GM18511 (cell line): ENCODE measurements around the gene SMCHD1.
"Not testable (repeated sequence)": the region's sequence is repeated elsewhere in the genome, so short reads cannot be mapped to it uniquely, and the experiment has no call there.

Source experiments
- ATAC-seq: cut with Tn5 transposase; IDR thresholded peaks from one replicate; pipeline ENCODE4 v1.9.1; 2021; ENCODE audit warnings: mild to moderate bottlenecking, moderate library complexity; ENCODE audit not compliant: unreplicated experiment

Gene SMCHD1

GRCh38 chr18:2809666-2810183, 154.2 kb downstream of the SMCHD1 start:
- ATAC-seq: not testable (repeated sequence)

GRCh38 chr18:2811416-2811815, 155.9 kb downstream of the SMCHD1 start:
- ATAC-seq: no peak

- ATAC-seq: no peak
These were observed 159.4 kb downstream of the SMCHD1 start for GRCh38 chr18:2814928-2815327.

- no peak for ATAC-seq
These were observed 162.8 kb downstream of the SMCHD1 start for GRCh38 chr18:2818281-2818680.

- no peak for ATAC-seq
These were observed 166.2 kb downstream of the SMCHD1 start for GRCh38 chr18:2821695-2822094.

- no peak for ATAC-seq
These were observed 166.8 kb downstream of the SMCHD1 start for GRCh38 chr18:2822213-2822921.

GRCh38 chr18:2823202-2823601, 167.7 kb downstream of the SMCHD1 start:
- no peak for ATAC-seq

- no peak for ATAC-seq
These were observed 168.4 kb downstream of the SMCHD1 start for GRCh38 chr18:2823966-2824365.

- ATAC-seq: no peak
These were observed 169.3 kb downstream of the SMCHD1 start for GRCh38 chr18:2824865-2825264.

- ATAC-seq: no peak
These were observed 170.2 kb downstream of the SMCHD1 start for GRCh38 chr18:2825613-2826175.

- no peak for ATAC-seq
These were observed 171.1 kb downstream of the SMCHD1 start for GRCh38 chr18:2826581-2826980.

GRCh38 chr18:2827061-2827460, 171.5 kb downstream of the SMCHD1 start:
- no peak for ATAC-seq

- ATAC-seq: not testable (repeated sequence)
These were observed 180.6 kb downstream of the SMCHD1 start for GRCh38 chr18:2836118-2836517.

GRCh38 chr18:2837290-2837689, 181.8 kb downstream of the SMCHD1 start:
- not testable (repeated sequence) for ATAC-seq

GRCh38 chr18:2839202-2839601, 183.7 kb downstream of the SMCHD1 start:
- no peak for ATAC-seq

- ATAC-seq: no peak
These were observed 185.0 kb downstream of the SMCHD1 start for GRCh38 chr18:2840521-2840920.

- ATAC-seq: no peak
These were observed 187.6 kb downstream of the SMCHD1 start for GRCh38 chr18:2843146-2843545.

- ATAC-seq: no peak
These were observed 189.6 kb downstream of the SMCHD1 start for GRCh38 chr18:2845172-2845571.

- ATAC-seq: peak; percentile 55
These were observed 191.2 kb downstream of the SMCHD1 start, which contains the start of gene EMILIN2 for GRCh38 chr18:2846636-2847316. TSS of gene EMILIN2 (plus strand) at chr18:2847006. CDS start at chr18:2847189, 183 bp downstream.

GRCh38 chr18:2847317-2848246, 192.1 kb downstream of the SMCHD1 start:
- ATAC-seq: peak; percentile 39
